GM19025 (cell line): ENCODE data around the gene PNPLA7.

ENCODE experiments used
- ATAC-seq: cut with Tn5 transposase; IDR thresholded peaks from one replicate; pipeline ENCODE4 v1.9.1; 2021; ENCODE audit warnings: mild to moderate bottlenecking, low read depth, moderate library complexity; ENCODE audit not compliant: unreplicated experiment

PNPLA7 gene

GRCh38 chr9:137439158-137439714 lies 111.0 kb downstream of the PNPLA7 start:
- no peak for ATAC-seq

GRCh38 chr9:137438591-137439157 lies 111.5 kb downstream of the PNPLA7 start:
- ATAC-seq: no peak

- ATAC-seq: no peak
Observed at GRCh38 chr9:137437691-137438590, 112.3 kb downstream of the PNPLA7 start.

GRCh38 chr9:137436761-137437600 lies 113.2 kb downstream of the PNPLA7 start:
- no peak for ATAC-seq

GRCh38 chr9:137435980-137436760 lies 114.0 kb downstream of the PNPLA7 start:
- ATAC-seq: no peak

GRCh38 chr9:137435381-137435891 lies 114.8 kb downstream of the PNPLA7 start:
- no peak for ATAC-seq

- no peak for ATAC-seq
Observed at GRCh38 chr9:137434498-137435380, 115.5 kb downstream of the PNPLA7 start.

- no peak for ATAC-seq
Observed at GRCh38 chr9:137433916-137434431, 116.2 kb downstream of the PNPLA7 start.

- ATAC-seq: no peak
Observed at GRCh38 chr9:137433349-137433915, 116.8 kb downstream of the PNPLA7 start.

GRCh38 chr9:137432687-137433348 lies 117.4 kb downstream of the PNPLA7 start:
- ATAC-seq: no peak

- no peak for ATAC-seq
Observed at GRCh38 chr9:137431416-137431931, 118.7 kb downstream of the PNPLA7 start.

- no peak for ATAC-seq
Observed at GRCh38 chr9:137430723-137431415, 119.3 kb downstream of the PNPLA7 start.

- ATAC-seq: no peak
Observed at GRCh38 chr9:137429974-137430722, 120.1 kb downstream of the PNPLA7 start.

GRCh38 chr9:137429546-137429890 lies 120.7 kb downstream of the PNPLA7 start:
- ATAC-seq: no peak

- no peak for ATAC-seq
Observed at GRCh38 chr9:137428841-137429545, 121.2 kb downstream of the PNPLA7 start.

- no peak for ATAC-seq
Observed at GRCh38 chr9:137428311-137428630, 121.9 kb downstream of the PNPLA7 start.
